ENCODE results near the gene NDST1.

- TF ChIP-seq CEBPB (IDR thresholded peaks at IDR 0.05; ENCODE audit: low read depth) = no peak
- TF ChIP-seq CTCF (IDR thresholded peaks at IDR 0.05 in 2 of 3, conservative IDR thresholded peaks at IDR 0.05 in 1 of 3; ENCODE audit: borderline replicate concordance in 1 of 3, insufficient read depth in 1 of 3, low read depth in 2 of 3, low read length in 2 of 3) = no peak
- TF ChIP-seq ZNF274 (IDR thresholded peaks at IDR 0.05; ENCODE audit: low read depth, low read length) = no peak
- TF ChIP-seq POLR2A (IDR thresholded peaks at IDR 0.05; ENCODE audit: borderline replicate concordance, extremely low read depth, insufficient read depth, insufficient read length) = no peak
- TF ChIP-seq CBX3 (IDR thresholded peaks at IDR 0.05; ENCODE audit: low read depth) = no peak
- no peak for TF ChIP-seq POLR2AphosphoS5 (IDR thresholded peaks at IDR 0.05; ENCODE audit: low read depth, low read length)
- TF ChIP-seq REST (IDR thresholded peaks at IDR 0.05; ENCODE audit: low read depth) = no peak
- no peak for TF ChIP-seq ELF1 (IDR thresholded peaks at IDR 0.05; ENCODE audit: borderline replicate concordance, low read depth)
- TF ChIP-seq SIN3A (IDR thresholded peaks at IDR 0.05; ENCODE audit: low read depth) = no peak
- TF ChIP-seq SRF (IDR thresholded peaks at IDR 0.05; ENCODE audit: low read depth) = no peak
- TF ChIP-seq EZH2 (IDR thresholded peaks at IDR 0.05) = no peak
- no peak for TF ChIP-seq ZFX (IDR thresholded peaks at IDR 0.05)
- TF ChIP-seq EZH2phosphoT487 (IDR thresholded peaks at IDR 0.05; ENCODE audit: borderline replicate concordance) = no peak
- no peak for TF ChIP-seq YY1 (IDR thresholded peaks at IDR 0.05; ENCODE audit: extremely low read depth, insufficient replicate concordance, low read depth, low read length)
These were observed 11.6 kb downstream of the NDST1 start for GRCh38 chr5:150519560-150519945.
